GM12878 (cell line): ENCODE measurements around the gene OXCT1.
A peak's percentile ranks its signal among the peaks of the same experiment; 100 is the strongest.

Source experiments
- EP300 ChIP-seq, 2 experiments: fragments of 150-350 bp in 1 of 2; IDR thresholded peaks; 2 replicates each; pipeline ENCODE4 v1.6.1; 2011 to 2012; ENCODE audit warnings: low read depth in 2 of 2, low read length in 2 of 2, borderline replicate concordance in 1 of 2, improper control_type of control experiment in 1 of 2, inconsistent platforms in 1 of 2; ENCODE audit not compliant: control insufficient read depth in 1 of 2
- EZH2 ChIP-seq: IDR thresholded peaks from 2 replicates; pipeline ENCODE4 v1.6.1; 2012; ENCODE audit warnings: low read depth, mild to moderate bottlenecking, control low read depth, inconsistent platforms, low read length, borderline replicate concordance; ENCODE audit not compliant: control insufficient read depth
- POLR2AphosphoS5 ChIP-seq: IDR thresholded peaks from 2 replicates; pipeline ENCODE4 v1.6.1; 2011; ENCODE audit warnings: mild to moderate bottlenecking, low read length, inconsistent platforms
- RB1 ChIP-seq: fragments of 450-650 bp; formaldehyde crosslinking; IDR thresholded peaks from 2 replicates; pipeline ENCODE4 v1.6.1; 2017; ENCODE audit warnings: mild to moderate bottlenecking, borderline replicate concordance
- SMARCA5 ChIP-seq: fragments of 450-650 bp; IDR thresholded peaks from 2 replicates; pipeline ENCODE4 v1.6.1; 2017; ENCODE audit warnings: mild to moderate bottlenecking
- ZZZ3 ChIP-seq: IDR thresholded peaks from 2 replicates; pipeline ENCODE4 v1.6.1; 2011; ENCODE audit warnings: low read depth; ENCODE audit not compliant: control insufficient read depth, insufficient read length
- TF ChIP-seq, protein P1 (sequence below), 3 experiments: IDR thresholded peaks in 2 of 3; conservative IDR thresholded peaks in 1 of 3; 2 replicates each; pipeline ENCODE4 v1.5.1; 2011; ENCODE audit warnings: low read depth in 3 of 3, low read length in 3 of 3, mild to moderate bottlenecking in 3 of 3, control low read depth in 2 of 3, moderate library complexity in 2 of 3, inconsistent platforms in 1 of 3, mixed read lengths in 1 of 3; ENCODE audit not compliant: control insufficient read depth in 2 of 3, insufficient read depth in 1 of 3; ENCODE audit errors: extremely low read depth in 1 of 3
- TF ChIP-seq, protein P2 (sequence below): IDR thresholded peaks from 2 replicates; pipeline ENCODE4 v1.6.1; 2011; ENCODE audit warnings: borderline replicate concordance, low read depth, mild to moderate bottlenecking, moderate library complexity, mixed read lengths, low read length; ENCODE audit not compliant: insufficient read depth; ENCODE audit errors: extremely low read length

DNA sequence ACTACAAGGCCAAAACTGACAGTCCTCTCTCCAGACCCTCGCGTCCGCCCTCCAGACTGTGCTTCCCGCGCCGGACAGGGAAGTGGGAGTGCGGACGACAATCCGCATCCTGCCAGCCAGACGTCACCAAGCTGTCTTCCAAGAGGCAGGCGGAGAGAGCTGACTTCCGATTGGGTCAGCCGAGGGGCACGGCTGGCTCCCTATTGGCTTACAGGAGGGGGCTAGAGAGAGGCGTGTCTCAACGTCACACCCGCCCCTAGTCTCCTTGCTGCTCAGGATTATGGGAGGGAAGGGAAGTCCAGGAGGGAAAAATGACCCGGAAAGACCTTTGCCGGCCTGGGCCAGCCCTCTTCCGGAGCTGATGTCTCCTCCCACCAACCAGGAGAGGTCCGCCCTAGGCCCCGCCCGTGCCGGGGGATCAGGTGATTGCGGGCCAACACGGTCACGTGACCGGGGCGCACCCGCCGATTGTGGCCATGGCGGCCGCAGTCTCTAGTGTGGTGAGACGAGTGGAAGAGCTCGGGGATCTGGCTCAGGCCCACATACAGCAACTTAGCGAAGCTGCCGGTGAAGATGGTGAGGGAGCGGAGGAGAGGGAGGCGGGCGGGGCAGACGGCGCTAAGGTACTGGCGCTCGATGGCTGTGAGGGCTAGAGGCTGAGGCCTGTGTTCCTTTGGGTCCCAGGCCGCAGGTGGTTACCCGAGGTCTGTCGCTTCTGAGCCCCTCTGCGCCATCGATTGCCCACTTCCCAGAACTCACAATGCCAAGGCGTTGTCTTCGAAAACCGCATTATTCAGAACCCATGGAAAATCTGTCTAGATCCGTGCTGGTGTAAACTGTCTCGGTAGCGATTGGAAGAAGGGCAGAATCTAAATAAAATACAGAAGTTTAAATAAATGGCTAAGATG is 33.9 kb upstream of the OXCT1 start, which contains the start of gene RIMOC1:
- TF ChIP-seq, protein P1, sequence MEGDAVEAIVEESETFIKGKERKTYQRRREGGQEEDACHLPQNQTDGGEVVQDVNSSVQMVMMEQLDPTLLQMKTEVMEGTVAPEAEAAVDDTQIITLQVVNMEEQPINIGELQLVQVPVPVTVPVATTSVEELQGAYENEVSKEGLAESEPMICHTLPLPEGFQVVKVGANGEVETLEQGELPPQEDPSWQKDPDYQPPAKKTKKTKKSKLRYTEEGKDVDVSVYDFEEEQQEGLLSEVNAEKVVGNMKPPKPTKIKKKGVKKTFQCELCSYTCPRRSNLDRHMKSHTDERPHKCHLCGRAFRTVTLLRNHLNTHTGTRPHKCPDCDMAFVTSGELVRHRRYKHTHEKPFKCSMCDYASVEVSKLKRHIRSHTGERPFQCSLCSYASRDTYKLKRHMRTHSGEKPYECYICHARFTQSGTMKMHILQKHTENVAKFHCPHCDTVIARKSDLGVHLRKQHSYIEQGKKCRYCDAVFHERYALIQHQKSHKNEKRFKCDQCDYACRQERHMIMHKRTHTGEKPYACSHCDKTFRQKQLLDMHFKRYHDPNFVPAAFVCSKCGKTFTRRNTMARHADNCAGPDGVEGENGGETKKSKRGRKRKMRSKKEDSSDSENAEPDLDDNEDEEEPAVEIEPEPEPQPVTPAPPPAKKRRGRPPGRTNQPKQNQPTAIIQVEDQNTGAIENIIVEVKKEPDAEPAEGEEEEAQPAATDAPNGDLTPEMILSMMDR (IDR thresholded peaks at IDR 0.05 in 2 of 3, conservative IDR thresholded peaks at IDR 0.05 in 1 of 3; ENCODE audit: control insufficient read depth in 2 of 3, extremely low read depth in 1 of 3, insufficient read depth in 1 of 3, low read depth in 3 of 3, low read length in 3 of 3), result no peak
- TF ChIP-seq, protein P2, sequence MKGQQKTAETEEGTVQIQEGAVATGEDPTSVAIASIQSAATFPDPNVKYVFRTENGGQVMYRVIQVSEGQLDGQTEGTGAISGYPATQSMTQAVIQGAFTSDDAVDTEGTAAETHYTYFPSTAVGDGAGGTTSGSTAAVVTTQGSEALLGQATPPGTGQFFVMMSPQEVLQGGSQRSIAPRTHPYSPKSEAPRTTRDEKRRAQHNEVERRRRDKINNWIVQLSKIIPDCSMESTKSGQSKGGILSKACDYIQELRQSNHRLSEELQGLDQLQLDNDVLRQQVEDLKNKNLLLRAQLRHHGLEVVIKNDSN, result peak; percentile 98
- TF ChIP-seq EZH2, result no peak
- peak; percentile 29 to 59; a peak in 3 of 4 replicates for TF ChIP-seq EP300 (IDR thresholded peaks at IDR 0.05; ENCODE audit: borderline replicate concordance in 1 of 2, control insufficient read depth in 1 of 2, low read depth in 2 of 2, low read length in 2 of 2)
- TF ChIP-seq RB1, result peak; percentile 51; the same call in 1 of the 2 replicates
- no peak for TF ChIP-seq ZZZ3
- TF ChIP-seq SMARCA5, result peak; percentile 20; the same call in 1 of the 2 replicates
- peak; percentile 92 for TF ChIP-seq POLR2AphosphoS5
